Activated T-helper 1 cell treated with anti-CD3 and anti-CD28 coated beads, Interleukin-2, amount 50 U/mL, for 16 hours (primary cell): ENCODE results near the gene NOL4.

Experiments used
- DNase-seq, 2 donors: peaks; one replicate each; pipeline ENCODE4 v3.0.0-alpha.2; 2020; ENCODE audit warnings: low read depth in 1 of 2, low spot score in 1 of 2

Gene NOL4

GRCh38 chr18:34194239-34194638 lies 30.5 kb downstream of the NOL4 start:
- DNase-seq, result no peak

DNA sequence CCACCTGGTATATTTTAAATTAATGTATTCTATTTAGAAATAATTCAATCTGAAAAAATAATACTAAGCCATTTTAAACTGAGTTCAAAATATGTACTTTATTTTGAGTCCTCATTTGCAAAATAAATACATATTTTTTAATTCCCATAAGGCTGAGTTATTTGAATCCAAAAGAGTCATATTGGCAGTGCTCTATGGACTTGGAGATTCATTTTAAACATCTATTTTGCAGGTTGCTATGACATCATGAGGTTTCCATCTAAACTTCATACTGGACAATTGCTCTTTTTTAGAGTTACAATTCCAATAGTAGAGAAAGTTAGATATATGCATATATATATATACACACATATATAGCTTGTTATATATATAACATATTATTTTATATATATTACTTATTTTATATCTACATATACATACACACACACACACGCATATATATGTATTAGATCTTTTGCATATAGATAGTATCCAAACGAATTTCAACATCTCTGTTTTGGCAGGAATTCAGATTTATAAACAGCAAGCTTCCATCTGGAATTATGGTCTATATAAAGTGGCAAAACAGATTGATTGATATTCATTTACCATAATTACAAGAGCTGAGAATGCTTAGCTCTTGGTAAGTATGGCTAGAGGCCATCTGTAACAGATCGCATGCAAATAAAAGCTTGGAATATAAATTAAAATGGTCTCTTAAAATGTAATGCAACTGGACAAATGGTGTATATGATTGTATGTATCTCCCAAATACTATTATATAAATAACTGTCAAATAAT lies 34.9 kb downstream of the NOL4 start:
- no peak for DNase-seq
